Fibroblast of gingiva (primary cell): ENCODE measurements around the gene BCAP31.
"Not testable (repeated sequence)": the region's sequence is repeated elsewhere in the genome, so short reads cannot be mapped to it uniquely, and the experiment has no call there.

ENCODE experiments used
- DNase-seq: peaks from one replicate; pipeline ENCODE4 v3.0.0-alpha.2; 2011; ENCODE audit warnings: low read depth

BCAP31 gene

GRCh38 chrX:153733651-153734240, 9.6 kb upstream of the BCAP31 start:
- DNase-seq: no peak

GRCh38 chrX:153732401-153732800, 8.2 kb upstream of the BCAP31 start:
- DNase-seq: no peak

- DNase-seq: no peak
Observed at GRCh38 chrX:153731845-153732215, 7.6 kb upstream of the BCAP31 start.

- DNase-seq: peak; percentile 4
Observed at GRCh38 chrX:153731117-153731844, 7.1 kb upstream of the BCAP31 start.

- not testable (repeated sequence) for DNase-seq
Observed at GRCh38 chrX:153730115-153730514, 5.9 kb upstream of the BCAP31 start.

GRCh38 chrX:153728951-153729631, 4.9 kb upstream of the BCAP31 start:
- no peak for DNase-seq

GRCh38 chrX:153728095-153728494, 3.9 kb upstream of the BCAP31 start:
- no peak for DNase-seq

GRCh38 chrX:153727123-153727931, 3.1 kb upstream of the BCAP31 start:
- DNase-seq: peak; percentile 77

GRCh38 chrX:153726286-153727122, 2.3 kb upstream of the BCAP31 start:
- DNase-seq: peak; percentile 43

GRCh38 chrX:153725832-153726285, 1.7 kb upstream of the BCAP31 start:
- no peak for DNase-seq

- DNase-seq: no peak
Observed at GRCh38 chrX:153725039-153725831, 1.0 kb upstream of the BCAP31 start.

- DNase-seq: peak; percentile 14
Observed at GRCh38 chrX:153723351-153724251, 586 bp downstream of the BCAP31 start.

- DNase-seq: peak; percentile 6
Observed at GRCh38 chrX:153722704-153723350, 1.4 kb downstream of the BCAP31 start.

- no peak for DNase-seq
Observed at GRCh38 chrX:153719701-153720100, 4.5 kb downstream of the BCAP31 start.

- no peak for DNase-seq
Observed at GRCh38 chrX:153719238-153719637, 4.9 kb downstream of the BCAP31 start.

GRCh38 chrX:153717445-153717844, 6.7 kb downstream of the BCAP31 start:
- no peak for DNase-seq

GRCh38 chrX:153714256-153714655, 9.9 kb downstream of the BCAP31 start:
- no peak for DNase-seq

- DNase-seq: no peak
Observed at GRCh38 chrX:153709726-153710674, 14.2 kb downstream of the BCAP31 start.
